GM12878 (cell line): ENCODE measurements around the gene HIF1AN. TPM values are rescaled to one million over a fixed set of nuclear protein-coding genes. Genes with fewer than 3 reads are reported as not detected.

Experiments used
- ATAC-seq: fragments of 200-7000 bp; cut with Tn5 transposase; 3 replicates; pipeline ENCODE4 v1.9.1; 2020; ENCODE audit warnings: mild to moderate bottlenecking, moderate library complexity
- BruUV-seq: library from RNA; stranded (reverse); fragments of 400-500 nt; replicated peaks from 2 replicates; lab custom pipeline; 2021; lab: Mats Ljungman, UMichigan
- CTCF ChIA-PET: fragments of 300-600 bp; sonication (Branson Sonifier 250); formaldehyde crosslinking; extraction: SDS; loops from one replicate; lab custom pipeline; 2021; ENCODE audit warnings: inconsistent platforms; lab: Yijun Ruan, JAX
- POLR2A ChIA-PET: fragments of 350-600 bp; formaldehyde crosslinking; extraction: SDS; loops from one replicate; lab custom pipeline; 2021; ENCODE audit warnings: inconsistent platforms; lab: Charles Lee
- RAD21 ChIA-PET: fragments of 300-600 bp; sonication (Branson Sonifier 250); formaldehyde crosslinking; loops from one replicate; lab custom pipeline; 2023; ENCODE audit warnings: antibody characterized with exemption; ENCODE audit not compliant: unreplicated experiment; lab: Charles Lee
- SMC1A ChIA-PET: fragments of 300-600 bp; sonication (Branson Sonifier 250); formaldehyde crosslinking; loops from one replicate; lab custom pipeline; 2023; ENCODE audit not compliant: unreplicated experiment, uncharacterized antibody; lab: Charles Lee
- DNase-seq: peaks from one replicate; pipeline ENCODE4 v3.0.0-alpha.2; 2011; ENCODE audit warnings: low read depth, low spot score
- FAIRE-seq: peaks from 3 replicates; lab custom pipeline; 2011; peaks lifted over from hg19 to GRCh38; lab: Jason Lieb, UNC
- H2AFZ ChIP-seq: 2 replicates; pipeline ENCODE4 v1.6.0; 2011; ENCODE audit warnings: low read depth, low read length, control low read depth; ENCODE audit not compliant: control insufficient read depth
- H3K27ac ChIP-seq: 2 replicates; pipeline ENCODE4 v1.5.1; 2011; ENCODE audit warnings: control low read depth; ENCODE audit not compliant: control insufficient read depth, insufficient read depth
- H3K27me3 ChIP-seq, 2 experiments: replicated peaks in 1 of 2; 2 replicates each; pipeline versions ENCODE4 v1.6.0 to v1.6.1; 2011; ENCODE audit warnings: low read length in 1 of 2; ENCODE audit not compliant: control insufficient read depth in 2 of 2, insufficient read depth in 2 of 2
- H3K36me3 ChIP-seq, 2 experiments: 2 replicates each; pipeline ENCODE4 v1.5.1; 2011; ENCODE audit warnings: low read length in 1 of 2; ENCODE audit not compliant: control insufficient read depth in 2 of 2, insufficient read depth in 2 of 2
- H3K4me1 ChIP-seq: 2 replicates; pipeline ENCODE4 v1.6.1; 2011; ENCODE audit warnings: mild to moderate bottlenecking, low read length, moderate library complexity, mixed read lengths; ENCODE audit not compliant: control insufficient read depth, insufficient read depth
- H3K4me2 ChIP-seq: 2 replicates; pipeline ENCODE4 v1.6.0; 2011; ENCODE audit warnings: control low read depth; ENCODE audit not compliant: control insufficient read depth, insufficient read depth
- H3K4me3 ChIP-seq: fragments of 200-600 bp; sonication (generic); 2 replicates; pipeline ENCODE4 v1.5.1; 2016
- H3K79me2 ChIP-seq: 2 replicates; pipeline ENCODE4 v1.6.0; 2011; ENCODE audit warnings: low read length; ENCODE audit not compliant: control insufficient read depth, insufficient read depth
- H3K9ac ChIP-seq: 2 replicates; pipeline ENCODE4 v1.8.0; 2011; ENCODE audit warnings: low read length, control low read depth, mixed read lengths; ENCODE audit not compliant: control insufficient read depth, insufficient read depth
- H3K9me3 ChIP-seq: replicated peaks from 3 replicates; pipeline ENCODE4 v1.5.1; 2011; ENCODE audit warnings: mild to moderate bottlenecking, low read length; ENCODE audit not compliant: control insufficient read depth, insufficient read depth
- H4K20me1 ChIP-seq: 2 replicates; pipeline ENCODE4 v1.6.0; 2011; ENCODE audit not compliant: control insufficient read depth, insufficient read depth
- BACH1 ChIP-seq: fragments of 450-650 bp; IDR thresholded peaks from 2 replicates; pipeline ENCODE4 v1.6.1; 2017; ENCODE audit warnings: mild to moderate bottlenecking, borderline replicate concordance
- NR2C2 ChIP-seq: IDR thresholded peaks from 2 replicates; pipeline ENCODE4 v1.6.1; 2011; ENCODE audit warnings: borderline replicate concordance, low read depth; ENCODE audit not compliant: control insufficient read depth, insufficient read length
- PML ChIP-seq: IDR thresholded peaks from 2 replicates; pipeline ENCODE4 v1.6.1; 2012; ENCODE audit warnings: low read length, inconsistent platforms
- POLR2AphosphoS2 ChIP-seq: IDR thresholded peaks from 2 replicates; pipeline ENCODE4 v1.6.1; 2011; ENCODE audit warnings: low read depth, mild to moderate bottlenecking, low read length, improper control_type of control experiment, moderate library complexity
- SMC3 ChIP-seq: IDR thresholded peaks from 2 replicates; pipeline ENCODE4 v1.6.1; 2011; ENCODE audit warnings: low read length, improper control_type of control experiment, borderline replicate concordance
- STAT3 ChIP-seq: IDR thresholded peaks from 2 replicates; pipeline ENCODE4 v1.6.1; 2011; ENCODE audit warnings: low read depth, low read length, improper control_type of control experiment
- TAF1 ChIP-seq: IDR thresholded peaks from 2 replicates; pipeline ENCODE4 v1.6.1; 2011; ENCODE audit warnings: mild to moderate bottlenecking, low read depth, low read length, borderline replicate concordance
- ZNF24 ChIP-seq: fragments of 450-650 bp; IDR thresholded peaks from 2 replicates; pipeline ENCODE4 v1.6.1; 2017; ENCODE audit warnings: antibody characterized with exemption, mild to moderate bottlenecking
- ZZZ3 ChIP-seq: IDR thresholded peaks from 2 replicates; pipeline ENCODE4 v1.6.1; 2011; ENCODE audit warnings: low read depth; ENCODE audit not compliant: control insufficient read depth, insufficient read length
- WGBS: methylation state at CpG from one replicate; pipeline ENCODE4 v1.1.6; 2016; ENCODE audit warnings: low lambda C conversion rate; ENCODE audit not compliant: insufficient replicate concordance, insufficient coverage; ENCODE audit errors: missing lambda C conversion rate; 5-methylcytosine and 5-hydroxymethylcytosine counted together
- in situ Hi-C: fragments of 300-500 bp; cut with MboI; formaldehyde crosslinking; loops from 9 replicates; pipeline ENCODE4 v1.14.3; 2018; ENCODE audit warnings: mixed read lengths
- intact Hi-C: fragments of 100-400 bp; cut with micrococcal nuclease; formaldehyde crosslinking; loops from one replicate; pipeline ENCODE4 v1.14.2; 2022; ENCODE audit not compliant: unreplicated experiment
- polyA plus RNA-seq, 11 experiments: library from polyadenylated mRNA; depleted of rRNA in 4 of 11; unstranded in 6 of 11; stranded (reverse) in 5 of 11; fragments of >200 nt; fragmentation: Nextera tagmentation in 4 of 11; fragmentation: Illumina TruSeq in 1 of 11; extraction: Ambion mirVana in 4 of 11; extraction: Trizol in 1 of 11; gene quantifications; 1 replicate in 1 of 11; 2 replicates in 10 of 11; pipeline versions ENCODE4 v1.2.1 to v1.2.3, GENCODE V29; 2011 to 2016; ENCODE audit warnings: inconsistent platforms in 2 of 11, missing spikeins in 2 of 11, low read depth in 1 of 11
- total RNA-seq, 4 experiments: library from RNA; depleted of rRNA in 3 of 4; stranded (reverse); fragments of >200 nt in 3 of 4; fragmentation: Illumina TruSeq in 1 of 4; extraction: Trizol in 1 of 4; gene quantifications; 2 replicates each; pipeline versions ENCODE4 v1.2.1 to v1.2.3, GENCODE V29; 2013 to 2021
- TF ChIP-seq, protein P1 (sequence below): fragments of 450-650 bp; formaldehyde crosslinking; IDR thresholded peaks from 2 replicates; pipeline ENCODE4 v1.4.0; 2022; ENCODE audit warnings: mild to moderate bottlenecking, moderate library complexity
- TF ChIP-seq, protein P2 (sequence below): IDR thresholded peaks from 2 replicates; pipeline ENCODE4 v1.6.1; 2012; ENCODE audit warnings: low read depth, low read length, improper control_type of control experiment
- TF ChIP-seq, protein P3 (sequence below): fragments of 450-650 bp; IDR thresholded peaks from 2 replicates; pipeline ENCODE4 v1.6.1; 2017; ENCODE audit warnings: low read depth, mild to moderate bottlenecking, moderate library complexity

Gene HIF1AN
- total and polyA plus RNA-seq, 10 of the 15 experiments (the other 5 are each of a cell fraction or from before 2014, with no cell fraction given): 1.9 to 37.2 (median 15.2) TPM

DNA sequence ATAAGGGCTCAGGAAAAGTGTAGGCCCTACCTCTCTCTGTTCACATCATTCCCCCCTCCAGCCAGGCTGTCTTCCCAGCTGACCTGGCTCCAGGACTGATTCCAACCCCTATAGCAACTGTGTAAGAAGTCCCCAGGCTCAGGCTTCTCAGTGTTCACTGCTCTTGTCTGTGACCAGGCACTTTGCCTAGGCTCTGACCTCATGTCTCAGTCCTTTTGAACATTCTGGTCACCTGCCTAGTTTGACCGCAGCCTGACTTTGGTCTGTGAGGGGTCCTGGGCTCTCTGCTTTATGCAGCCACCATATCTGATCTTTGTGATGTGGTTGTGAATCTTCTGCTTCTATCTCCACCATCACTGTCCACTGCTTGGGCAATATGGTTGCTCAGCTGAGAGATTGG lies 24.5 kb downstream of the HIF1AN start (continued):
- TF ChIP-seq, protein P1, sequence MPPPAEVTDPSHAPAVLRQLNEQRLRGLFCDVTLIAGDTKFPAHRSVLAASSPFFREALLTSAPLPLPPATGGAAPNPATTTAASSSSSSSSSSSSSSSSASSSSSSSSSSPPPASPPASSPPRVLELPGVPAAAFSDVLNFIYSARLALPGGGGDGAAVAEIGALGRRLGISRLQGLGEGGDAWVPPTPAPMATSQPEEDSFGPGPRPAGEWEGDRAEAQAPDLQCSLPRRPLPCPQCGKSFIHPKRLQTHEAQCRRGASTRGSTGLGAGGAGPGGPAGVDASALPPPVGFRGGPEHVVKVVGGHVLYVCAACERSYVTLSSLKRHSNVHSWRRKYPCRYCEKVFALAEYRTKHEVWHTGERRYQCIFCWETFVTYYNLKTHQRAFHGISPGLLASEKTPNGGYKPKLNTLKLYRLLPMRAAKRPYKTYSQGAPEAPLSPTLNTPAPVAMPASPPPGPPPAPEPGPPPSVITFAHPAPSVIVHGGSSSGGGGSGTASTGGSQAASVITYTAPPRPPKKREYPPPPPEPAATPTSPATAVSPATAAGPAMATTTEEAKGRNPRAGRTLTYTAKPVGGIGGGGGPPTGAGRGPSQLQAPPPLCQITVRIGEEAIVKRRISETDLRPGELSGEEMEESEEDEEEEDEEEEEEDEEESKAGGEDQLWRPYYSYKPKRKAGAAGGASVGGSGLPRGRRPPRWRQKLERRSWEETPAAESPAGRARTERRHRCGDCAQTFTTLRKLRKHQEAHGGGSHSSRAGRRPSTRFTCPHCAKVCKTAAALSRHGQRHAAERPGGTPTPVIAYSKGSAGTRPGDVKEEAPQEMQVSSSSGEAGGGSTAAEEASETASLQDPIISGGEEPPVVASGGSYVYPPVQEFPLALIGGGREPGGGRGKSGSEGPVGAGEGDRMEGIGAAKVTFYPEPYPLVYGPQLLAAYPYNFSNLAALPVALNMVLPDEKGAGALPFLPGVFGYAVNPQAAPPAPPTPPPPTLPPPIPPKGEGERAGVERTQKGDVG (CRISPR knock-in tag): no peak
- TF ChIP-seq SMC3: no peak
- TF ChIP-seq ZZZ3: no peak
- TF ChIP-seq, protein P2, sequence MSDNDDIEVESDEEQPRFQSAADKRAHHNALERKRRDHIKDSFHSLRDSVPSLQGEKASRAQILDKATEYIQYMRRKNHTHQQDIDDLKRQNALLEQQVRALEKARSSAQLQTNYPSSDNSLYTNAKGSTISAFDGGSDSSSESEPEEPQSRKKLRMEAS: no peak
- TF ChIP-seq PML: no peak
- no peak for TF ChIP-seq TAF1
- no peak for TF ChIP-seq BACH1

DNA sequence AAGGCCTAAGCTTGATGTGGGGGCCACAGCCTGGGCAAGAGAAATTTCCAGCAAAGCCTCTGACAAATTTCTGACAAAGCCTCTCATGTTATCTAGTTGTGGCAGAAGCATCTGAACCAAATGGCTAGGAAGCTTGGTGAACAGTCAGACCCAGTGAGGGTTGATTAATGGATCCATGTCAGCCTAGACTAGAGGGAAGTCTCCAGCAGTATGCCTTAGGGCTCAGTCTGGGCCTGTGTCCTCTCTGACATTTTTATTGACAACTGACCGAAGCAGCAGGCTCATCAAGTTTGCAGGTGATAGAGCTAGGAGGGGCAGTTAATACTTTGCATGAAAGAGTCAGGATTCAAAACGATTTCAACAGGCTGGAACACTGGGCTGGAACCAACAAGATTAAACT lies 25.3 kb downstream of the HIF1AN start:
- no TSS peak for BruUV-seq
- no peak for ATAC-seq
- no peak for TF ChIP-seq STAT3
- no peak for TF ChIP-seq PML
- no peak for TF ChIP-seq BACH1
- no peak for TF ChIP-seq POLR2AphosphoS2
- TF ChIP-seq, protein P3, sequence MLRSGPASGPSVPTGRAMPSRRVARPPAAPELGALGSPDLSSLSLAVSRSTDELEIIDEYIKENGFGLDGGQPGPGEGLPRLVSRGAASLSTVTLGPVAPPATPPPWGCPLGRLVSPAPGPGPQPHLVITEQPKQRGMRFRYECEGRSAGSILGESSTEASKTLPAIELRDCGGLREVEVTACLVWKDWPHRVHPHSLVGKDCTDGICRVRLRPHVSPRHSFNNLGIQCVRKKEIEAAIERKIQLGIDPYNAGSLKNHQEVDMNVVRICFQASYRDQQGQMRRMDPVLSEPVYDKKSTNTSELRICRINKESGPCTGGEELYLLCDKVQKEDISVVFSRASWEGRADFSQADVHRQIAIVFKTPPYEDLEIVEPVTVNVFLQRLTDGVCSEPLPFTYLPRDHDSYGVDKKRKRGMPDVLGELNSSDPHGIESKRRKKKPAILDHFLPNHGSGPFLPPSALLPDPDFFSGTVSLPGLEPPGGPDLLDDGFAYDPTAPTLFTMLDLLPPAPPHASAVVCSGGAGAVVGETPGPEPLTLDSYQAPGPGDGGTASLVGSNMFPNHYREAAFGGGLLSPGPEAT: no peak
- no peak for TF ChIP-seq ZNF24
- TF ChIP-seq NR2C2: no peak
- no peak overlapping the region for H3K4me2 ChIP-seq
- H3K9me3 ChIP-seq: no peaks in the 10 kb centered on the region
- CTCF ChIA-PET: interaction anchor here (1.2 to 1.7 kb wide), 2 partner anchors 9 to 183 kb away, joined by 4 to 6 read pairs; no protein-coding TSS in a partner anchor
- no peak for FAIRE-seq
- no peak overlapping the region for H3K27ac ChIP-seq
- SMC1A ChIA-PET: interaction anchor here (0.6 to 1.3 kb wide), 2 partner anchors 82 to 182 kb away, joined by 3 to 4 read pairs; no protein-coding TSS in a partner anchor
- WGBS: 21% methylated on average over 2 of the region's 2 CpGs
- H3K36me3 ChIP-seq: peaks cover 0 to 2% of the 10 kb centered on the region in 2 experiments; a peak in 1 of 4 replicates
- no peaks in the 10 kb centered on the region; a peak in 1 of 4 replicates for H3K27me3 ChIP-seq
- no peaks in the 10 kb centered on the region for H3K4me1 ChIP-seq
- no peak overlapping the region for H2AFZ ChIP-seq
- no peak overlapping the region for H3K4me3 ChIP-seq
- in situ Hi-C loops (no loop called here), intact Hi-C loops (loop anchor here (5.0 kb wide), 1 partner anchor 111 kb away; no protein-coding TSS in a partner anchor)
- DNase-seq: no peak
- H3K79me2 ChIP-seq: no peaks in the 10 kb centered on the region
- POLR2A ChIA-PET: no interaction called here
- no peak overlapping the region for H3K9ac ChIP-seq
- no peaks in the 10 kb centered on the region for H4K20me1 ChIP-seq
- RAD21 ChIA-PET: no interaction called here
